DMS153 (cell line): ENCODE data around the gene POPDC3.
A peak's percentile ranks its signal among the peaks of the same experiment; 100 is the strongest.
"Not testable (repeated sequence)": the region's sequence is repeated elsewhere in the genome, so short reads cannot be mapped to it uniquely, and the experiment has no call there.

Experiments
- DNase-seq: peaks from one replicate; lab custom pipeline; 2025; lab: John Stamatoyannopoulos, UW

Gene POPDC3

GRCh38 chr6:105194591-105194990 is 14.8 kb upstream of the POPDC3 start:
- no peak for DNase-seq

DNA sequence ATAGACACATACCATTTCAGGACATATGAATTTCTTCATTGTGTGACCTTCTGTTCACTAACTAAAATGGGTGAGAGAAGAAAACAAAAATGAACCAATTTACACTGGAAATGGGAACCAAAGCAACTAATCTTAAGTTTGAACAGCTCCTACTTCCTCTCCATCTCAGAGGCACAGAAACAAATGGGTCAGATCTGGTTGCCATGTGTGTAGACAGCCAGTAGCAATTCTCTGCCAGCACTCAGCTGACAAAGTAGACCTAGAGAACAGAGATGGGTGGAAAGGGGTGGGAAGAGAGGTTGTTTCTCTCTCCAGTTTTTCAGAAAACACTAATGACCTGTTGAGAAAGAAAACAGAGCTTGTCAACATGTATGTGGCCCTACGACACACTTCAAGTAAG is 14.3 kb upstream of the POPDC3 start:
- DNase-seq, result no peak

- DNase-seq, result no peak
Measured at GRCh38 chr6:105193647-105194046, 13.8 kb upstream of the POPDC3 start.

DNA sequence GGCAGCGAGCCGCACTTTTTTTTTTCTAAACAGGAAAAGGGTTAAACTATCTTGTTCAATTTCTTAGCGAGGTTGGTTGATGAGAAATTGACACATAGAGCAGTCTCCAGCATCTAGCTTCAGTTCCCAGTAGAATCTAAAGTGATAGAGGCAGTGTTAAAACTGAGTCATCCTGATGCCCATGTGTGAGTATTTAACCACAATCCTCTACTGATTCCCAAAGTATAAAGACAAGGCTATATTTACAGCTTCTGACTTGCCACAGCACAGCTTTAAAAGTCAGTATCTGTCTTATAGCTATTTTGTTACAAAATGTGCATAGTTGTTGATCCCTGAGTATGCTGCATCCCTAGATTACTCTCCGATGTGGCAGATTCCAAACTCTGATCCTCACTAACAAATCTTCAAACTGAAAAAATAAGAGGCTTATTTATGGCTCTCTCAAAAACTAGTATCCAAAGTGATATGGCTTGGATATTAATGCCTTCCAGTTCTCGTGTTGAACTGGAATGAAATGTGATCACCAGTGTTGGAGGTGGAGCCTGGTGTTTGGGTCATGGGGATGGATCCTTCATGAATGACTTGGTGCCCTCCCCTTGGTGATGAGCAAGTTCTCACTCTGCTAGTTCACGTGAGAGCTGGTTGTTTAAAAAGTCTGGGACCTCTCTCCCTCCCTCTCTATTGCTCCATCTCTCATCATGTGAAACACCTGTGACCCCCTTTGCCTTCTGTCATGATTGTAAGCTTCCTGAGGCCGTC is 13.1 kb upstream of the POPDC3 start:
- no peak for DNase-seq

DNA sequence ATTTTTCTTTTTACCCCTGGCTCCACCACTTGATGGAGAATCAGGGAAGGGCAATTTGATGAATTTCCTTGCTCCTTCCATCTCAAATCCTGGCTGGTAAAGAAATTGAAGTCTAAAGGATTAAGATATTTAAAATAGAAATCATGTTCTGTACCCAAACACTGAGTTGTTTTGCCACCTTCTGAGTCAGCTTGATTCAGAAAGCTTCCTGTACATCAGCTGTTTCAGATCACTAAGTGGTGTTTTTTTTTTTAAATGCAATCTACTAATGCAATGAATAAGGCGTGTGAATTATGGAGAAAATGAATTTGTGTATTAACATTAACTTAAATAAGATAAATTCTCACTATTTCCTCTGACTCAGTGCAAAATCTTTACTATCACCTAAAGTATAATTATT is 11.5 kb upstream of the POPDC3 start:
- no peak for DNase-seq

GRCh38 chr6:105189026-105189820 is 9.4 kb upstream of the POPDC3 start:
- no peak for DNase-seq

- no peak for DNase-seq
Measured at GRCh38 chr6:105188251-105188650, 8.4 kb upstream of the POPDC3 start.

- no peak for DNase-seq
Measured at GRCh38 chr6:105186576-105186975, 6.8 kb upstream of the POPDC3 start.

DNA sequence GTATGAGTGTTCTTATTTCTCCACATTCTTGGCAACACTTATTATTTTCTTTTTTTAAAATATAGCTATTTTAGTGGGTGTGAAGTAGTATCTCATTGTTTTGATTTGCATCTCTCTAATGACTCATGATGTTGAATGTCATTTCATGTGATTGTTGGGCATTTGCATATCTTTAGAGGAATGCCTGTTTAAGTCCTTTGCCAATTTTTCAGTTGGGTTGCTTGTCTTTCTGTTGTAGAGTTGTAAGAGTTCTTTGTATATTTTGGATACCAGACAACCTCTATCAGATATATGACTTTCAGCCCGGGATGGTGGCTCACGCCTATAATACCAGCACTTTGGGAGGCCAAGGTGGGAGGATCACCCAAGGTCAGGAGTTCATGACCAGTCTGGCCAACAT is 5.1 kb upstream of the POPDC3 start:
- no peak for DNase-seq

DNA sequence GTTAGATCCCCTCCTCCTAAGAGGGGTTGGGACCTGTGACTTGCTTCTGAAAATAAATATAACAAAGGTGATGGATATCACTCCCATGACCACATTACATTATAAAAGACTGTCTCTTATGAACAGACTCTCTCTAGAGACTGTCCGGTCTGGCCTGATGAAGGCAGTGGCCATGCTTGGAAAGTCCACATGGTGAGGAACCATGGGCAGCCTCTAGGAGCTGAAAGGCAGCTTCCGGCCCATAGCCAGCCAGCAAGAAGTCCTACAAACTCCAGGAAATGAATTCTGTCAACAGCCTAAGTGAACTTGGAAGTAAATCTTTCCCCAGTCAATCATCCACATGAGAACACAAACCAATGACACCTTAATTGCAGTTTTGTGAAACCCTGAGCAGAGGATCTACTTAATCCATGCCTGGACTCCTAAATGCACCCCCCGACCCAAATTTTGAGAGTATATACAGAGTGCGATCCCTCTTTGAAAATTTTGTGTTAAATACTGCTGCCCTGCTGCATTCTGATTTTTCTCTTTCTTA is 2.2 kb upstream of the POPDC3 start:
- no peak for DNase-seq

GRCh38 chr6:105178636-105179035 is 1.2 kb downstream of the POPDC3 start:
- no peak for DNase-seq

GRCh38 chr6:105178110-105178509 is 1.7 kb downstream of the POPDC3 start:
- DNase-seq, result no peak

- no peak for DNase-seq
Measured at GRCh38 chr6:105177556-105177955, 2.3 kb downstream of the POPDC3 start.

GRCh38 chr6:105174512-105174911 is 5.3 kb downstream of the POPDC3 start:
- no peak for DNase-seq

GRCh38 chr6:105172515-105172914 is 7.3 kb downstream of the POPDC3 start:
- not testable (repeated sequence) for DNase-seq

GRCh38 chr6:105170059-105170458 is 9.8 kb downstream of the POPDC3 start:
- no peak for DNase-seq

- no peak for DNase-seq
Measured at GRCh38 chr6:105167914-105168313, 11.9 kb downstream of the POPDC3 start.

GRCh38 chr6:105164418-105164817 is 15.4 kb downstream of the POPDC3 start:
- DNase-seq, result peak; percentile 73

DNA sequence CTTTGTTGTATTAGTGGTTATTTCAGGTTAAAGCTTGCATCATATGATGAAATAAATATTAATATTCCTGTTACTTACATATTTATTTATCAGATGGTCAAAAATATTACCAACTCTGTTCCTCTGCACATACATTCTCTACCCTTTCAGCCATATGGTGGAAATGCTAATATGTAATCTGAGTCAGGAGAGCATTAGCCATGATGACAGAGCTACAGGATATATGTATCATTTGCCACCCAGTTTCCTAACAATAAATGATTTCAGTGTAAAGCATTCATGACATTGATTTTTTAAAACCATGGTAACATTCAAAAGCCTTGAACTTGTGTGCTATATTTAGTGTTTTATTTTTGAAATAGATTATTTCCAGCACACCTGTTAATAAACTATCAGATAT is 16.6 kb downstream of the POPDC3 start:
- no peak for DNase-seq

DNA sequence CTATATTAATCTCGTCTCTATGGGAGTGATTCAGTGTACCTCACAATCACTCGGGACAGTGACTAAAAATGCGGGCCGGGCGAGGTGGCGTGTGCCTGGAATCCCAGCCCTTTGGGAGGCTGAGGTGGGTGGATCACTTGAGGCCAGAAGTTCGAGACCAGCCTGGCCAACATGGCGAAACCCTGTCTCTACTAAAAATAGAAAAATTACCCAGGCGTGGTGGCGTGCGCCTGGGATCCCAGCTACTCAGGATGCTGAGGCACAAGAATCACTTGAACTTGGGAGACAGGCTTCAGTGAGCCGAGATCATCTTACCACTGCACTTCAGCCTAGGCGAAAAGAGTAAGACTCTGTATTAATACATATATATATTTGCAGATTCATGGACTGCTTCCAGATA is 17.4 kb downstream of the POPDC3 start:
- no peak for DNase-seq

DNA sequence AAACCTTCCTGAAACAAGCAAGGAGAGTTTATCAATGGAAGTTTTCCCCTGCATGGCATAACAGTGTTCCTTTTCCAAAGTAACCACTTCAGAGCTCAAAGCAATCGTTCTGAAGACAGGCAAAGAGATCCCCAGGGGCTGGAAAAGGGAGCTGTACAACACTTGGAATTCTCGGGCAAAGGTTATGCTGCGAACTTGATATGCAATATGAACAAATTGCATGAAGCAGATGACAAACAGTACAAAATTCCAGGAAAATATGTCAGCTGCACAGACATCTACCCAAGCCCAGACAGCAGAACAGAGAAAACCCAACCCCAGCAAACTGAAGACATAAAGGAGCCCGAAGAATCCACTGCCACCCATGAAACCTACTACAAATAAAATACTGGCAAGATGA is 18.4 kb downstream of the POPDC3 start:
- no peak for DNase-seq

- no peak for DNase-seq
Measured at GRCh38 chr6:105153676-105154075, 26.1 kb downstream of the POPDC3 start.

GRCh38 chr6:105152880-105153279 is 26.9 kb downstream of the POPDC3 start:
- no peak for DNase-seq
